ENCODE data around the gene FZD1.

GRCh38 chr7:91248996-91249395 lies 15.2 kb upstream of the FZD1 start:
- no peak for TF ChIP-seq CTCF (IDR thresholded peaks at IDR 0.05 in 8 of 11, conservative IDR thresholded peaks at IDR 0.05 in 3 of 11)
- TF ChIP-seq POLR2AphosphoS5 (IDR thresholded peaks at IDR 0.05): no peak
